Immature natural killer cell (primary cell): ENCODE data around the gene PCDH8. TPM values are rescaled to one million over a fixed set of nuclear protein-coding genes. Genes with fewer than 3 reads are reported as not detected.
A peak's percentile ranks its signal among the peaks of the same experiment; 100 is the strongest.
"Not testable (repeated sequence)": the region's sequence is repeated elsewhere in the genome, so short reads cannot be mapped to it uniquely, and the experiment has no call there.

Experiments used
- DNase-seq, 3 donors: peaks; one replicate each; pipeline ENCODE4 v3.0.0; 2022; ENCODE audit warnings: mixed read lengths in 1 of 3
- H3K27ac Mint-ChIP-seq, 6 donors: one replicate each; pipeline ENCODE4 v1.8.0; 2020; ENCODE audit warnings: mixed read lengths in 6 of 6, mild to moderate bottlenecking in 5 of 6, inconsistent platforms in 4 of 6, moderate library complexity in 3 of 6
- H3K27me3 Mint-ChIP-seq, 3 donors: one replicate each; pipeline ENCODE4 v1.8.0; 2020 to 2021; ENCODE audit warnings: low read depth in 3 of 3, mild to moderate bottlenecking in 3 of 3, mixed read lengths in 3 of 3, moderate library complexity in 3 of 3, inconsistent platforms in 1 of 3
- H3K36me3 Mint-ChIP-seq, 3 donors: one replicate each; pipeline ENCODE4 v1.8.0; 2020; ENCODE audit warnings: mixed read lengths in 3 of 3, inconsistent platforms in 2 of 3, mild to moderate bottlenecking in 2 of 3
- H3K4me1 Mint-ChIP-seq, 2 donors: one replicate each; pipeline ENCODE4 v1.8.0; 2020; ENCODE audit warnings: inconsistent platforms in 2 of 2, mild to moderate bottlenecking in 2 of 2, mixed read lengths in 2 of 2, moderate library complexity in 1 of 2
- H3K4me3 Mint-ChIP-seq, 5 donors: one replicate each; pipeline ENCODE4 v1.8.0; 2020; ENCODE audit warnings: mild to moderate bottlenecking in 5 of 5, mixed read lengths in 5 of 5, inconsistent platforms in 3 of 5, moderate library complexity in 3 of 5
- H3K9me3 Mint-ChIP-seq, 6 donors: one replicate each; pipeline ENCODE4 v1.8.0; 2020; ENCODE audit warnings: mild to moderate bottlenecking in 6 of 6, mixed read lengths in 6 of 6, inconsistent platforms in 4 of 6, moderate library complexity in 3 of 6
- polyA plus RNA-seq, 3 donors: library from polyadenylated mRNA; unstranded; fragments of 300-500 nt; fragmentation: Illumina TruSeq; gene quantifications; one replicate each; pipeline ENCODE4 v1.2.3, GENCODE V29; 2021

Gene PCDH8
- polyA plus RNA-seq, 3 donors from 2014 or later, result not detected

DNA sequence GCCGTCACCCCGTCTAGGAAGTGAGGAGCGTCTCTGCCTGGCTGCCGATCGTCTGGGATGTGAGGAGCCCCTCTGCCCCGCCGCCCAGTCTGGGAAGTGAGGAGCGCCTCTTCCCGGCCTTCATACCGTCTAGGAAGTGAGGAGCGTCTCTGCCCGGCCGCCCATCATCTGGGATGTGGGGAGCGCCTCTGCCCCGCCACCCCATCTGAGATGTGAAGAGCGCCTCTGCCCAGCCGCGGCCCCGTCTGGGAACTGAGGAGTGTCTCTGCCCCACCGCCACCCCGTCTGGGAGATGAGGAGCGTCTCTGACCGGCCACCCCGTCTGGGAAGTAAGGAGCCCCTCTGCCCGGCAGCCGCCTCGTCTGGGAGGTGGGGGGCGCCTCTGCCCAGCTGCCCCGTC is 30.6 kb downstream of the PCDH8 start:
- DNase-seq, H3K27ac Mint-ChIP-seq, H3K9me3 Mint-ChIP-seq, H3K4me1 Mint-ChIP-seq, H3K4me3 Mint-ChIP-seq, H3K27me3 Mint-ChIP-seq, H3K36me3 Mint-ChIP-seq: not testable (repeated sequence)

DNA sequence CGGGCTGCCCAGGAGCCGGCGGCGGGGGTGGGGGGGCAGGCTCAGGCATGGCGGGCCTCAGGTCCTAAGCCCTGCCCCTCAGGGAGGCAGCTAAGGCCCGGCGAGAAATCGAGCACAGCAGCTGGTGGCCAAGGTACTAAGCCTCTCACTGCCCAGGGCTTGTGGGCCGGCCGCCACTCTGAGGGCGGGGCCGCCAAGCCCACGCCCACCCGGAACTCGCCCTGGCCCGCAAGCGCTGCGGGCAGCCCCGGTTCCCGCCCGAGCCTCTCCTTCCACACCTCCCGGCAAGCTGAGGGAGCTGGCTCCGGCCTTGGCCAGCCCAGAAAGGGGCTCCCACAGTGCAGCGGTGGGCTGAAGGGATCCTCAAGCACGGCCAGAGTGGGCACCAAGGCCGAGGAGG is 33.1 kb downstream of the PCDH8 start:
- H3K4me1 Mint-ChIP-seq, result no peaks in the 10 kb centered on the region
- DNase-seq, result no peak
- H3K36me3 Mint-ChIP-seq, result no peaks in the 10 kb centered on the region
- no peaks in the 10 kb centered on the region for H3K9me3 Mint-ChIP-seq
- no peak overlapping the region for H3K27ac Mint-ChIP-seq
- peaks cover 0 to 6% (median 4%) of the 10 kb centered on the region in 3 donors for H3K27me3 Mint-ChIP-seq
- H3K4me3 Mint-ChIP-seq, result no peak overlapping the region

DNA sequence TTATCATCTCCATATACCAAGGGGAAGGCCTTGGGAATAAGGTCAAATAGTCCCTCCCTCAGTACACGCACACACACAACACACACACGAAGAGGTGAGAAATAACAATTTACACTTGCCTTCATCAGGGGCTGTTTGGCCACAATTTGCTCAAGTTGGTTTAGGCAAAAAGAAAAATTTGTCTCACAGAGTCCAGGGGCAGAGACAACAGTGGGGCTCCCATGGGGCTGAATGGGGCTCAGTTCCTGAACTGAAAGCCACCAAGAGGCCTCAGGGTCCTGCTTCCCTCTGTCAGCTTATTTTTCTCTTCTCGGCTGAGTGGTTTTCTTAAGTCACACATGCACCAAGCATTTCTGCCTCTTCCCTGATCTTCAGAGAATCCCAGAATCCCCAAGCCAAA is 35.5 kb downstream of the PCDH8 start:
- Mint-ChIP-seq H3K36me3 (no peaks in the 10 kb centered on the region), H3K27me3 (peaks cover 0 to 6% (median 2%) of the 10 kb centered on the region in 3 donors), H3K4me1 (no peaks in the 10 kb centered on the region), H3K27ac (no peak overlapping the region), H3K4me3 (no peak overlapping the region), H3K9me3 (no peaks in the 10 kb centered on the region)
- DNase-seq, result no peak

DNA sequence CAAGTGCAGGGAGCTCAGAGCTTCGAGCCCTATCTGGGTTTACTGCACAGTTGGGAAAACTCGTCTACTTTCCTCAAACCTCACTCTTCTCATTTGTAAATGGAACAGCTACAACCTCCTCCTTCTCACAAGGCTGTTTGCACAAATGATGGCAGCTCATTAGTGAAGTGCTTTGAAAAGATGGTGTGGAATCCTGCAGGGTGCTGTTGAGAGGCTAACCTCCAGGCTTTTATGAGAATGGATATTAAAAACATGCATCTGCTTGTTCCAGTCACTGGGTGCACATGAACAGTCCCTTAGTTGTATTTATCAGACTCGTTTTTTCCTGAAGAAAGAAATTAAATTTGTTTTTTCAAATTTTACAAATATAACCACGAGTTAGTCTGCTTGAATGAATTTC is 36.6 kb downstream of the PCDH8 start:
- DNase-seq, result no peak
- H3K27ac Mint-ChIP-seq, result no peak overlapping the region
- H3K9me3 Mint-ChIP-seq, result no peaks in the 10 kb centered on the region
- no peaks in the 10 kb centered on the region for H3K4me1 Mint-ChIP-seq
- H3K36me3 Mint-ChIP-seq, result no peaks in the 10 kb centered on the region
- H3K4me3 Mint-ChIP-seq, result no peak overlapping the region
- H3K27me3 Mint-ChIP-seq, result peaks cover 2 to 6% (median 2%) of the 10 kb centered on the region in 3 donors

DNA sequence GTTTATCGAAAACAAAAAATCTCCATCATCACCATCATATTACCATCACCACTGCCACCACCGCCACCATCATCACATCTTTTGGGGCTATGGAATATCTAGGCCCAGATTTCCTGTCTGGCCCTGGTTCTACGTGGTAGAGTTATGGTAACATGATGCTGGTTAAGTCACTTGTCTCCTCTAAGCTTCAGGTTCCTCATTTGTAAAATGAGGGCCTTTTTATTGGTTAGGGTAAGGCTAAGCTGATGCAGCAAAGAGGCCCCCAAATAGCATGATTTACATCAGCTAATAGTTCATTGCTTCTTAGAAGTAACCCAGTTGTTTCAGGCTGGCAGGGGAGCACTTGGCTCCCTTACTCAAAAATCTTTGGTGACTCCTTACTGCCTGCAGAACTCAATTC is 37.9 kb downstream of the PCDH8 start:
- no peak for DNase-seq
- Mint-ChIP-seq H3K9me3 (no peaks in the 10 kb centered on the region), H3K36me3 (no peaks in the 10 kb centered on the region), H3K27ac (no peak overlapping the region), H3K4me1 (no peaks in the 10 kb centered on the region), H3K27me3 (peaks cover 2 to 8% (median 6%) of the 10 kb centered on the region in 3 donors), H3K4me3 (no peak overlapping the region)

DNA sequence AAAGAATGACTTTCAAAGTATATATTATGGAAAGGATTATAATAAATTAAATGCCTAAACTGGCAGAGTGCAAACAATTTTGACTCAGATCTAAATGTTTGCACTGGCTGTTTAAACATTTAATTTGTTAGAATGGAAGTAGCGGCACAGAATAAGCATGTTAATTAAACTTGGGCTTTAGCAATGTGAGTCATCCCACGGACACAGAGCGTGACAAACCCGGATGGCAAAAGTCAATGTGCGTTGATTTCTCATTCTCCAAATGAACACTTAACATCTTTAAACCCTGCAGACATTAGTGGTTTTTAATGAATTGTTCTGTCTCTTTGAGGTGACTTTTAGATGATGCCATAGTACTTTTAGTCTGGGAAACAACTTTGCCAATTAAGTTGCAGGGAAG is 38.4 kb downstream of the PCDH8 start:
- no peak for DNase-seq
- Mint-ChIP-seq H3K4me1 (no peaks in the 10 kb centered on the region), H3K4me3 (no peak overlapping the region), H3K9me3 (no peaks in the 10 kb centered on the region), H3K27me3 (peaks cover 4 to 8% (median 6%) of the 10 kb centered on the region in 3 donors), H3K27ac (no peak overlapping the region), H3K36me3 (no peaks in the 10 kb centered on the region)

DNA sequence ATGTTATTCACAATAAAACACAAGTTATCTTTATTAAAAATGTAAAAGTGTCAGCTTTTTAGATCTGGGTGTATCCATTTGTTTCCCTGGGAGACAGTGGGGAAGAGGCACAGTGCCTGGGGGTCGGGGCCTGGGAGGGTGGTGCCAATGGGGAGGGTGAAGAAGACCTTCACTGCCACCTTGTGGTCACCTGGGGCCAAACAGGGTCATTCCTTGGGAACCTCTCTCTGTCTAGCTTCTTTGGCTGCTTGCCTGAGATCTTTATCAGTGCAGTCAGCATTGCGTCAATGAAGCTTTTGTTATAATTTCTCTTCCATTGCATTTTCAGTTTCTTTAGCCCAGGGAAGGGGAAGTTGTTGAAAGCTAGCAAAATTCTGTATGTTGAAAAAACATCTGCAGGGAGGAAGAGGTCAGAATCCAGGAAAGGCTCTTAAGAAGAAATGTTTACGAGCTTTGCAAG is 39.1 kb downstream of the PCDH8 start:
- no peak overlapping the region for H3K4me3 Mint-ChIP-seq

DNA sequence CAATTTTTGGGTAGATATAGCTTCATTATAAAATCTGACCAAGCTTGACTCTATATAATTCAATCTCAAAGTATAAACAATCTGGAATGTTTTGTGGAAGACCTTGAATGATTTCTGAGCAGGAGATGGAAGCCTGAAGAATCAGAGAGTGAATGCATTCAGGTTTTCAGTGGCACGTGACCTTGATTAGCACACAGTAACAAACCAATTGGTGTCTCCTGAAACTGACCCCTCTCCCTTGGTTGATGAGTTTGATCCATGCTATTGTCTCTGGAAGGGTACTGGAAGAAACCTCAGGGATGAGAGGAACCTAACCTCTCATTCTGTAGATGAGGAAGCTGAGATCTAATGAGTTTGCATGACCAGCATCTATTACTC is 39.6 kb downstream of the PCDH8 start:
- Mint-ChIP-seq H3K27me3 (peaks cover 6 to 8% (median 7%) of the 10 kb centered on the region in 3 donors), H3K36me3 (no peaks in the 10 kb centered on the region), H3K9me3 (no peaks in the 10 kb centered on the region), H3K4me1 (no peaks in the 10 kb centered on the region), H3K4me3 (no peak overlapping the region), H3K27ac (no peak overlapping the region)
- no peak for DNase-seq

More for the DNA sequence above, 39.1 kb downstream of the PCDH8 start:
- no peaks in the 10 kb centered on the region for H3K36me3 Mint-ChIP-seq
- H3K27ac Mint-ChIP-seq, result no peak overlapping the region
- peak; percentile 3 to 32 (median 25) for DNase-seq
- H3K4me1 Mint-ChIP-seq, result no peaks in the 10 kb centered on the region
- peaks cover 4 to 8% (median 6%) of the 10 kb centered on the region in 3 donors for H3K27me3 Mint-ChIP-seq
- no peaks in the 10 kb centered on the region for H3K9me3 Mint-ChIP-seq

DNA sequence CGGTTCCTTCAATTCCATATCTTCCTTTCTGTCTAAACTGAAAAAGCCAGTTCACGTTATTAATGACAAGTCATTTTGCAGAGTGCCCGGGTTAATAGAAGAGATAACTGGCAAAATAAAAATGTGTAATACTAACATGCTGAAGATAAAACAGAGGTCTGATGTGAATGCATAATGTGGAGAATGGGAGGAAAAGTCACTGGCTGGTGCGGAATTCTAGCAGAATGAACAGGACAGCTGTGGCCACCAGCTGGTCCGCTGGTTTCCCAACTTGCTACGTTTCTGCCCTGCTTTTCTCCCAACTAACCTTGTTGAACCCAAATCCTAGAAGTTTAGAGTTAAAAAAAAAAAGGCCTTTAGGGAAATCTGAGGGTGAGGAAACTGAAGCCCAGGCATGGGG is 42.4 kb downstream of the PCDH8 start:
- Mint-ChIP-seq H3K36me3 (no peaks in the 10 kb centered on the region), H3K9me3 (no peaks in the 10 kb centered on the region), H3K4me1 (no peaks in the 10 kb centered on the region), H3K27ac (no peak overlapping the region), H3K27me3 (peaks cover 2 to 11% (median 9%) of the 10 kb centered on the region in 3 donors), H3K4me3 (no peak overlapping the region)
- DNase-seq, result no peak

DNA sequence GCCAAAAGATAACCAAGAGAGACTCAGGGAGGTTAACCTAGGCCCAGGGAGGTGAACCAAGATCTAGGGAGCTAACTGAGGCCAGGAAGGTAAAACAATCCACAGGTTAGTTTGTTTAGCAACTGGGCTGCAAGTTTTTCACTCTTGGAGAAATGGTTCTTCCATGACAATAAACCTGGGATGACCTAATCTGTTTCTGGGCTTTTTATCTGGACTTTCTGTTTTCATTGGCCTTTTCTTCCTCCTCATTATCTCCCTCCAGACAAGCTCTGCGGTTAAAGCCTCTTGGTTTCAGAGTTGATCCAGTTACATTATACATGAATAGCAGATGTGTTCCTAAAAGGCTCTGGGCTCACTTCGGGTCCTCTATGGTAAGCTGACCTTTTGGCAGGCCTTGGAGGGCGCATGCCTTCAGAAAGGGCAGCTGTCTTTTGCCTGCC is 44.2 kb downstream of the PCDH8 start:
- no peak overlapping the region for H3K27ac Mint-ChIP-seq
- H3K4me3 Mint-ChIP-seq, result no peak overlapping the region
- no peak for DNase-seq
- peaks cover 4 to 11% (median 10%) of the 10 kb centered on the region in 3 donors for H3K27me3 Mint-ChIP-seq
- H3K9me3 Mint-ChIP-seq, result no peaks in the 10 kb centered on the region
- no peaks in the 10 kb centered on the region for H3K36me3 Mint-ChIP-seq
- no peaks in the 10 kb centered on the region for H3K4me1 Mint-ChIP-seq

DNA sequence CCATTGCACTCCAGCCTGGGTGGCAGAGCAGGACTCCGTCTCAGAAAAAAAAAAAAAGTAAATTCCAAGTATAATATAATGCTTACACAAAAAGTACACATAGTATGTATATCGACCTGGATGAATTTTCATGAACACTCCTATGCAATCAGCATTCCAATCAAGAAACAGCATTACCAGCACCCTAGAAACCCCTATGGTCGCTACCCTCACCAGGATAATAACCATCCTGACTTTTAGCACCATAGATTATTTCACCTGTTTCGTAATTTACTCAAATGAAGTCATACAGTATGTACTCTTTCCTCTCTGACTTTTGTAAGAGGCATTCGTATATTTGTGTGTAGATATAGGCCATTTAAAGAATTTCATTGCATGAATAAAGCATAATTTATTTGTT is 47.6 kb downstream of the PCDH8 start:
- Mint-ChIP-seq H3K27me3 (peaks cover 3 to 11% (median 7%) of the 10 kb centered on the region in 3 donors), H3K27ac (no peak overlapping the region), H3K4me3 (no peak overlapping the region), H3K36me3 (no peaks in the 10 kb centered on the region), H3K9me3 (no peaks in the 10 kb centered on the region), H3K4me1 (no peaks in the 10 kb centered on the region)
- no peak for DNase-seq

DNA sequence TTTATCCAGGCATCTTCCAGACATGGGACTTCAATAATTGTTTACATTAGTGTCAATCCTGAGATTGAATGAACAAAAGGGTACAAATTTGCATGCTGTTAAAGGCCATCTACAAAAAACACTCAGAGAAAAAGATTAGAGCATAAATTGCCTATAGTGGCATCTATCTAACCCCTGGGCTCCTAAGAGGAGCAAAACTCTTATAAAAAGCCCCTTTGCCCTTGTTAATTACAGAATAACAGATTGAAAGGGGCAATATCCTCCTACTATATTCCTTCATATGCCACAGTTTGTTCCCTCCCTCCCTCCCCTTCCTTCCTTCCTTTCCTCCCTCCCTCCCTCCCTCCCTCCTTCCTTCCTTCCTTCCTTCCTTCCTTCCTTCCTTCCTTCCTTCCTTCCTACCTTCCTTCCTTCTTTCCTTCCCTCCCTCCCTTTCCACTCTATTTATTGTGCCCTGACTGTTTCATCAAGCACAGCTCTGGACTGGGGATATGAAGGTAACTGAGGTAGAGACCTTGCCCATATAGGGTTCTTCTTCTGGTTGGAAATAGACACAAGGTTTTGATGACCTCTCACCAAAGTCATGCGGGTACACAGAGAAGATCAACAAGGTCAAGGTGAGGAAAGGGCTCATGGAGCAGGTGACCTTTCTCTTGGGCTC is 49.5 kb downstream of the PCDH8 start:
- no peak for DNase-seq
- H3K27ac Mint-ChIP-seq, result peak overlapping the region in 1 of 6 donors; percentile 24
- H3K4me1 Mint-ChIP-seq, result no peaks in the 10 kb centered on the region
- H3K4me3 Mint-ChIP-seq, result no peak overlapping the region
- peaks cover 3 to 12% (median 9%) of the 10 kb centered on the region in 3 donors for H3K27me3 Mint-ChIP-seq
- H3K9me3 Mint-ChIP-seq, result no peaks in the 10 kb centered on the region
- H3K36me3 Mint-ChIP-seq, result no peaks in the 10 kb centered on the region

DNA sequence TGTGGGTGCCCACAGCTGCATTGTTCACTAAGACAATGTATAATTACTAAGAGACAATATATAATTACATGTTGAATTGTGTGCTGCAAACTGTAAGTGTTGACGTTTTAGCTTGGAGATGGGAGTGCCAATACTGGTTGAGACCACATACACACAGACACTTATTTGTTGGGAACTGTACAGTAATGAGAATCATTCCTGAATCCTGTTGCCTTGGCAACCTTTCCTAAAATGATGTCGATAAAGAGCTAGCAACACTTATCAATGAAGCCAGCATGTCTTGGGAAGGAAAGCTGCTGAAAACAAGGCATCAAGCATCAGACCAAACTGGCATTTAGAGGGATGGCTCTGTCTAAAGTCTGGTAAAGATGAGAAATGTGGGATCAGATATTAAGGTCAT is 51.3 kb downstream of the PCDH8 start:
- Mint-ChIP-seq H3K4me1 (no peaks in the 10 kb centered on the region), H3K36me3 (no peaks in the 10 kb centered on the region), H3K27me3 (peaks cover 0 to 8% (median 7%) of the 10 kb centered on the region in 3 donors), H3K9me3 (no peaks in the 10 kb centered on the region), H3K27ac (no peak overlapping the region), H3K4me3 (no peak overlapping the region)
- DNase-seq, result no peak

DNA sequence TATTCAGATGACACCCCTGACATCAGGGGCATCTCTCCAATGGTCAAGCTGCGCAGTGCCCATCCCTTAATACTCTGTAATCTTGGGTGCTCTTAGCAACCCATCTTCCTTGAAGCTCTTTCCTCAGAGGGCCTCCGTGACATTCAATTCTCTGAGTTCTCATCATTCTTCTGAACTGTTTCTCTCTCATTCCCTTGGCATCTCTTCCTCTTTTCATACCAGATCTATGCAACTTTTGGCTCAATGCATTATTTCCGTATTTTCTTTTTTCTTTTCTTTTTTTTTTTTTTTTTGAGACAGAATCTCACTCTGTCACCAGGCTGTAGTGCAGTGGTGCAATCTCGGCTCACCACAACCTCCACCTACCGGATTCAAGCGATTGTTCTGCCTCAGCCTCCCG is 53.9 kb downstream of the PCDH8 start:
- Mint-ChIP-seq H3K36me3 (no peaks in the 10 kb centered on the region), H3K27ac (no peak overlapping the region), H3K27me3 (peaks cover 2 to 7% (median 7%) of the 10 kb centered on the region in 3 donors), H3K4me3 (no peak overlapping the region), H3K4me1 (no peaks in the 10 kb centered on the region), H3K9me3 (no peaks in the 10 kb centered on the region)
- DNase-seq, result no peak

DNA sequence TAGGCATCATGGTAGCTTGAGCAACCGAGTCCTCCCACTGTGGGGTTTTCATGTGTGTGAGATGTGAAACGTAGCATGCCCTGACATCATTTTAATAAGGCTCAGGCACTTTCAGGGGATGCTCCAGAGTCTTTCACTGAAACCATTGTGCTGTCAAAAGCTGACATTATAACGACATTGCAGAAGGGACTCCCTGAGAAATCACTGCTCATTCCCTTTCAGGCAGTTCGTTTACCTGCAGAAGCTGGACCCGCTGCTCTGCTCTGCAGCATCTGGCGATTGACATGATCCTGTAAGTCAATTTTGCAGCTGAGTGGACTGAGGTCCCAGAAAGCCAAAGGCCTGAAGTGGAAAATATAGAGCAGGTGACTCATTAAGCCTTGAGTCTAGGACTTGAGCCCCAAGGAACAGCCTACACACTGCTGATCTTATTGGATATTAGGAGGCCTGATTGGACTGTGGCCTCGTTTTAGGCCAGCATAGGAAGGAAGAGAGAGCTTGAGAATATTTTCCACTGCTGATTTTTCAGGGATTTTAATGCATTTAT is 54.9 kb downstream of the PCDH8 start:
- H3K27ac Mint-ChIP-seq, result peak overlapping the region in 1 of 6 donors; percentile 42
- peaks cover 2 to 7% (median 7%) of the 10 kb centered on the region in 3 donors for H3K27me3 Mint-ChIP-seq
- no peaks in the 10 kb centered on the region for H3K4me1 Mint-ChIP-seq
- H3K9me3 Mint-ChIP-seq, result no peaks in the 10 kb centered on the region
- H3K36me3 Mint-ChIP-seq, result no peaks in the 10 kb centered on the region
- no peak for DNase-seq
- H3K4me3 Mint-ChIP-seq, result no peak overlapping the region
